Measurements from ENCODE around the gene TIFAB.

TIFAB gene

GRCh38 chr5:135430135-135430437, 22.1 kb downstream of the TIFAB start:
- no peaks in the 10 kb centered on the region for H3K36me3 ChIP-seq (ENCODE audit: insufficient read depth, low read length)
- peaks cover 3% of the 10 kb centered on the region for H3K9me3 ChIP-seq (ENCODE audit: low read length)
- H3K27me3 ChIP-seq (ENCODE audit: insufficient read depth, low read length) = peaks cover 3% of the 10 kb centered on the region
- no peak overlapping the region for H3K4me3 ChIP-seq (ENCODE audit: low read length)
- H3K4me1 ChIP-seq (ENCODE audit: insufficient read depth, low read length) = no peaks in the 10 kb centered on the region
- no peak overlapping the region for H2AFZ ChIP-seq (ENCODE audit: low read depth, low read length)

DNA sequence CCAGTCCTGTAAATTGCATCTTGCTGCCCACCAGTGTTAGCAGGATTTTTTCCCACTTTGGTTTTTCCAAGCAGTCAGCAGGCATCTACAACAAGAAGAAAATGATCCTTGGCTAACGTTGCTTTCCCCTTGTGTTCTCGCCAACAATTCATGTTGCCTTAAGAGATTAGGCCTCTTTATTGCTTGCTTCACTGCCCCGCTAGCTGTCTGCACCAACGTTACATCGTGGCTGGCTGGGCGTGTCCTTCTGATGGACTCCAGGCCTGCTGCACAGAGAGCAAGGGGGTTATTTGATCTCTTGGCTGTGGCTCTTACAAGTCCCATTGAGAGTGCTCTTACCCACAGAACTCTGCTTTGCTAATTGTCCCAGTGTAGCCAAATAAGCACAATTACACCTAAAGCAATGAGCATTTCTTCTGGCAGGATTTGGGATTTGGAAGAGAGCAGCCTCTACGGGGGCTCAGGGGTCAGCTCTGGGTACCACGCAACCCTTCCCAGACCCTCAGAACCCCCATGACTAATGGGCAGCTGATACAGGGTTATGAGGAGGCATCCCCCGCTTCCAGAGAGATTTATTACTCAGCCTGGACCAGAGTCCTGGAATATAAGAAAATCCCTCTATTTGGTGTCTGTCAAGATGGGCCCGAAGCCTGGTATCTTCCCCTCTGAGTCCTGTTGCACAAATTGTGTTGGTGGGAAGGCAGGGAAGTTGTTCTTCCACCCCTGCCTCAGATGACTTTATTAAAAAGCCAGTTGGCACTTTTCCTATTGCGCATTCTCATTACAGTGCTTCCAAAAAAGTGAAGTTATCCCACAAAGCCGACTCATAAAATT, 22.6 kb downstream of the TIFAB start:
- Histone ChIP-seq H3K27me3 (ENCODE audit: insufficient read depth, low read length) (peaks cover 3% of the 10 kb centered on the region), H3K9me3 (ENCODE audit: low read length) (peaks cover 3% of the 10 kb centered on the region), H3K4me3 (ENCODE audit: low read length) (no peak overlapping the region), H3K36me3 (ENCODE audit: insufficient read depth, low read length) (no peaks in the 10 kb centered on the region), H3K4me1 (ENCODE audit: insufficient read depth, low read length) (no peaks in the 10 kb centered on the region), H2AFZ (ENCODE audit: low read depth, low read length) (no peak overlapping the region)

GRCh38 chr5:135428586-135428985, 23.6 kb downstream of the TIFAB start:
- H3K4me1 ChIP-seq (ENCODE audit: insufficient read depth, low read length) = no peaks in the 10 kb centered on the region
- H3K36me3 ChIP-seq (ENCODE audit: insufficient read depth, low read length) = no peaks in the 10 kb centered on the region
- no peak overlapping the region for H2AFZ ChIP-seq (ENCODE audit: low read depth, low read length)
- H3K4me3 ChIP-seq (ENCODE audit: low read length) = no peak overlapping the region
- peaks cover 3% of the 10 kb centered on the region for H3K9me3 ChIP-seq (ENCODE audit: low read length)
- peaks cover 3% of the 10 kb centered on the region for H3K27me3 ChIP-seq (ENCODE audit: insufficient read depth, low read length)

GRCh38 chr5:135426102-135427082, 25.8 kb downstream of the TIFAB start:
- Histone ChIP-seq H3K36me3 (ENCODE audit: insufficient read depth, low read length) (no peaks in the 10 kb centered on the region), H3K27me3 (ENCODE audit: insufficient read depth, low read length) (peaks cover 6% of the 10 kb centered on the region), H2AFZ (ENCODE audit: low read depth, low read length) (no peak overlapping the region), H3K9me3 (ENCODE audit: low read length) (peaks cover 3% of the 10 kb centered on the region), H3K4me1 (ENCODE audit: insufficient read depth, low read length) (no peaks in the 10 kb centered on the region), H3K4me3 (ENCODE audit: low read length) (no peak overlapping the region)

- H3K4me3 ChIP-seq (ENCODE audit: low read length) = no peak overlapping the region
- H3K4me1 ChIP-seq (ENCODE audit: insufficient read depth, low read length) = no peaks in the 10 kb centered on the region
- no peaks in the 10 kb centered on the region for H3K36me3 ChIP-seq (ENCODE audit: insufficient read depth, low read length)
- no peak overlapping the region for H2AFZ ChIP-seq (ENCODE audit: low read depth, low read length)
- peaks cover 3% of the 10 kb centered on the region for H3K9me3 ChIP-seq (ENCODE audit: low read length)
- H3K27me3 ChIP-seq (ENCODE audit: insufficient read depth, low read length) = peaks cover 12% of the 10 kb centered on the region
Observed at GRCh38 chr5:135425641-135426040, 26.5 kb downstream of the TIFAB start.

DNA sequence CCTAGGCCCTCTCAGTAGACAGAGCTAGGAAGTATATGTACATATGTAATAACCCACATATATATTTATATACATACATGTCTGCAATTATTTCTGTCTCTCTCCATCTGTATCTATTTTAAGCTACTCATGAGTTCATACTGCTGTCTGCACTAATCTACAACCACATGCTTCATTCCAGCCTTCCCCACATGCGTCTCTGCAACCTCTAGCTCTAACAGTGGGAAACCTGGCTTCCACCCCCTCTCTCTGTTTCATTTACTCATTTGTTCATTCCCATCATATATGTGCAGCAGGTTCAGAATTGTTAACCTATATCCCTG, 28.3 kb downstream of the TIFAB start:
- H2AFZ ChIP-seq (ENCODE audit: low read depth, low read length) = no peak overlapping the region

GRCh38 chr5:135423146-135423845, 28.9 kb downstream of the TIFAB start:
- no peaks in the 10 kb centered on the region for H3K4me1 ChIP-seq (ENCODE audit: insufficient read depth, low read length)
- H3K4me3 ChIP-seq (ENCODE audit: low read length) = no peak overlapping the region
- H2AFZ ChIP-seq (ENCODE audit: low read depth, low read length) = no peak overlapping the region
- H3K9me3 ChIP-seq (ENCODE audit: low read length) = no peaks in the 10 kb centered on the region
- H3K36me3 ChIP-seq (ENCODE audit: insufficient read depth, low read length) = no peaks in the 10 kb centered on the region
- H3K27me3 ChIP-seq (ENCODE audit: insufficient read depth, low read length) = peaks cover 11% of the 10 kb centered on the region

More for the DNA sequence above, 28.3 kb downstream of the TIFAB start:
- Histone ChIP-seq H3K4me3 (ENCODE audit: low read length) (no peak overlapping the region), H3K27me3 (ENCODE audit: insufficient read depth, low read length) (peaks cover 9% of the 10 kb centered on the region), H3K9me3 (ENCODE audit: low read length) (peaks cover 2% of the 10 kb centered on the region), H3K4me1 (ENCODE audit: insufficient read depth, low read length) (no peaks in the 10 kb centered on the region), H3K36me3 (ENCODE audit: insufficient read depth, low read length) (no peaks in the 10 kb centered on the region)

- H3K4me3 ChIP-seq (ENCODE audit: low read length) = no peak overlapping the region
- H3K36me3 ChIP-seq (ENCODE audit: insufficient read depth, low read length) = no peaks in the 10 kb centered on the region
- no peak overlapping the region for H2AFZ ChIP-seq (ENCODE audit: low read depth, low read length)
- no peaks in the 10 kb centered on the region for H3K9me3 ChIP-seq (ENCODE audit: low read length)
- H3K4me1 ChIP-seq (ENCODE audit: insufficient read depth, low read length) = no peaks in the 10 kb centered on the region
- peaks cover 11% of the 10 kb centered on the region for H3K27me3 ChIP-seq (ENCODE audit: insufficient read depth, low read length)
Observed at GRCh38 chr5:135422419-135422818, 29.7 kb downstream of the TIFAB start.

- Histone ChIP-seq H3K27me3 (ENCODE audit: insufficient read depth, low read length) (peaks cover 11% of the 10 kb centered on the region), H3K36me3 (ENCODE audit: insufficient read depth, low read length) (no peaks in the 10 kb centered on the region), H3K9me3 (ENCODE audit: low read length) (no peaks in the 10 kb centered on the region), H2AFZ (ENCODE audit: low read depth, low read length) (no peak overlapping the region), H3K4me3 (ENCODE audit: low read length) (no peak overlapping the region), H3K4me1 (ENCODE audit: insufficient read depth, low read length) (no peaks in the 10 kb centered on the region)
Observed at GRCh38 chr5:135417083-135417482, 35.1 kb downstream of the TIFAB start.

DNA sequence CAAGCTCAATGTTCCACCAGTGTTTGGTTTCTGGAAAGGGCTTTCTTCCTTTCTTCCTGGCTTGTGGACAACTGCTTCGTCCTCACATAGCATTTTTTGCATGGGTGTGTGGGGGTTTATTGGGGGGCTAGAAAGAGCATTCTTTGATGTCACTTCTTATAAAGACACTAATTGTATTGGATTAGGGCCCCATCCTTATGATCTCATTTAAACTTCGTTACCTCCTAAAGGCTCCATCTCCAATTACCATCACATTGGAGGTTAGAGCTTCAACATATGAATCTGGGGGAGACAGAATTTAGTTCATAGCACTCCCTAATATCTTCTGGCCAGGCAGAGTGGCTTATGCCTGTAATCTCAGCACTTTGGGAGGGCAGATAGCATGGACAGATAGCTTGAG, 47.1 kb downstream of the TIFAB start:
- Histone ChIP-seq H2AFZ (ENCODE audit: low read depth, low read length) (no peak overlapping the region), H3K4me1 (ENCODE audit: insufficient read depth, low read length) (peaks cover 12% of the 10 kb centered on the region), H3K27me3 (ENCODE audit: insufficient read depth, low read length) (no peaks in the 10 kb centered on the region), H3K4me3 (ENCODE audit: low read length) (no peak overlapping the region), H3K9me3 (ENCODE audit: low read length) (no peaks in the 10 kb centered on the region), H3K36me3 (ENCODE audit: insufficient read depth, low read length) (no peaks in the 10 kb centered on the region)

DNA sequence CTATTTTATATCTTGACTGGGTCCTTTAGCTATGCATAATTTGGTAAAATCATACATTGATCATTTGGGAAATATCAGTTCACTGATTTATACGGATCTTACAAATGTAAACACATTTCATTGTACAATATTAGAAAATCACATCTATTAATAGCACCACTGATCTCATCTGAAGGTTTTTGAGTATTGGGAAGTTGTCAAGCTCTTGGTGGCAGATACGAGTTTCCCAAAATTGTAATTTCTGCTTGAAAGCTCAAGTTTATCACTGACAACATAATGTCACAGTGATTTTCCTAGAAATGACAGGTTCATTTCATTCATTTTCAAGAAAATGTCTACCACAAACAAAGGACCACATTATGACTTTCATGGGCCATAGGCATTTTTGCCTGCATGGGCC, 50.1 kb downstream of the TIFAB start:
- Histone ChIP-seq H3K4me3 (ENCODE audit: low read length) (no peak overlapping the region), H3K36me3 (ENCODE audit: insufficient read depth, low read length) (no peaks in the 10 kb centered on the region), H3K27me3 (ENCODE audit: insufficient read depth, low read length) (no peaks in the 10 kb centered on the region), H2AFZ (ENCODE audit: low read depth, low read length) (no peak overlapping the region), H3K4me1 (ENCODE audit: insufficient read depth, low read length) (peaks cover 25% of the 10 kb centered on the region), H3K9me3 (ENCODE audit: low read length) (no peaks in the 10 kb centered on the region)

DNA sequence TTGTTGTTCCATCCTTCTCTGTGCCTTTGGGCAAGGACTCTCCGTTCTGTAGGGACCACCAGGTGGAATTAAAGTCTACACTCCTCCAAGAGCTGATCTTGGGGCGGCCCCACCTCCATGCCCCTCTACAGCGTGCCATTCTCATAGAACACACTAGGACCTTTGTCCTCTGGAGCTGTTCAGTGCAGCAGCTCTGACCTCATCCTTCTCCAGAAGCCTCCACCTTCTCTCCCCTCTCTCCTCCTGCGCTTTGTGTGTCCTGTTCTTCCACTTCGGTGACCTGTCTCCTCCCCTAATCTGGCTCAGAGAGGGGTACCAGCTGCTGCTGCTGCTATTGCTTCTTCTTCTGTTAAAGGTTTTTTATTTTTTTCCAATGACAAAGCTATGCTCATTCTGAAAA, 51.3 kb downstream of the TIFAB start:
- Histone ChIP-seq H3K4me1 (ENCODE audit: insufficient read depth, low read length) (peaks cover 32% of the 10 kb centered on the region), H2AFZ (ENCODE audit: low read depth, low read length) (peak overlapping the region; percentile 28), H3K27me3 (ENCODE audit: insufficient read depth, low read length) (no peaks in the 10 kb centered on the region), H3K36me3 (ENCODE audit: insufficient read depth, low read length) (no peaks in the 10 kb centered on the region), H3K4me3 (ENCODE audit: low read length) (peak overlapping the region; percentile 95), H3K9me3 (ENCODE audit: low read length) (no peaks in the 10 kb centered on the region)

Data from neuron (in vitro differentiated cells).